GM19351 (cell line): ENCODE data around the gene SLC37A3.
A peak's percentile ranks its signal among the peaks of the same experiment; 100 is the strongest.

Source experiments
- ATAC-seq: cut with Tn5 transposase; IDR thresholded peaks from one replicate; pipeline ENCODE4 v1.9.1; 2021; ENCODE audit warnings: mild to moderate bottlenecking, moderate library complexity; ENCODE audit not compliant: unreplicated experiment

The SLC37A3 gene

GRCh38 chr7:140402178-140402835, 4.0 kb upstream of the SLC37A3 start:
- ATAC-seq: no peak

- ATAC-seq: no peak
Observed at GRCh38 chr7:140400381-140400780, 2.1 kb upstream of the SLC37A3 start.

GRCh38 chr7:140398821-140399220, 491 bp upstream of the SLC37A3 start:
- ATAC-seq: no peak

GRCh38 chr7:140393756-140394306, 4.5 kb downstream of the SLC37A3 start:
- ATAC-seq: no peak

GRCh38 chr7:140391634-140392033, 6.7 kb downstream of the SLC37A3 start:
- ATAC-seq: no peak

- peak; percentile 62 for ATAC-seq
Observed at GRCh38 chr7:140390466-140391190, 7.7 kb downstream of the SLC37A3 start.

- no peak for ATAC-seq
Observed at GRCh38 chr7:140390034-140390433, 8.3 kb downstream of the SLC37A3 start.

GRCh38 chr7:140389445-140389844, 8.9 kb downstream of the SLC37A3 start:
- ATAC-seq: no peak

GRCh38 chr7:140384894-140385545, 13.3 kb downstream of the SLC37A3 start:
- ATAC-seq: no peak

- ATAC-seq: no peak
Observed at GRCh38 chr7:140383954-140384713, 14.2 kb downstream of the SLC37A3 start.

- no peak for ATAC-seq
Observed at GRCh38 chr7:140375892-140376730, 22.2 kb downstream of the SLC37A3 start.

GRCh38 chr7:140375323-140375722, 23.0 kb downstream of the SLC37A3 start:
- no peak for ATAC-seq

GRCh38 chr7:140369294-140369693, 29.0 kb downstream of the SLC37A3 start:
- no peak for ATAC-seq

- no peak for ATAC-seq
Observed at GRCh38 chr7:140367528-140367927, 30.8 kb downstream of the SLC37A3 start.

- no peak for ATAC-seq
Observed at GRCh38 chr7:140364819-140365218, 33.5 kb downstream of the SLC37A3 start.

- ATAC-seq: no peak
Observed at GRCh38 chr7:140360697-140361229, 37.6 kb downstream of the SLC37A3 start.

GRCh38 chr7:140358412-140359051, 39.8 kb downstream of the SLC37A3 start:
- ATAC-seq: no peak

- no peak for ATAC-seq
Observed at GRCh38 chr7:140358024-140358411, 40.3 kb downstream of the SLC37A3 start.

GRCh38 chr7:140350056-140350455, 48.3 kb downstream of the SLC37A3 start:
- no peak for ATAC-seq
